PC-3 (cell line): Measurements from ENCODE around the gene PDE9A. TPM values are rescaled to one million over a fixed set of nuclear protein-coding genes. Genes with fewer than 3 reads are reported as not detected.

ENCODE experiments used
- ATAC-seq: fragments of 200-7000 bp; cut with Tn5 transposase; 2 replicates; pipeline ENCODE4 v1.9.1; 2020; ENCODE audit warnings: mild to moderate bottlenecking, moderate library complexity
- BruUV-seq: library from RNA; stranded (reverse); fragments of 400-500 nt; replicated peaks from 2 replicates; lab custom pipeline; 2021; lab: Mats Ljungman, UMichigan
- CTCF ChIA-PET: fragments of 300-600 bp; sonication (Branson Sonifier 250); formaldehyde crosslinking; loops from one replicate; lab custom pipeline; 2022; ENCODE audit warnings: antibody characterized with exemption; lab: Charles Lee
- POLR2A ChIA-PET: fragments of 300-600 bp; sonication (Branson Sonifier 250); formaldehyde crosslinking; loops from one replicate; lab custom pipeline; 2022; ENCODE audit warnings: antibody characterized with exemption; ENCODE audit not compliant: unreplicated experiment; lab: Charles Lee
- DNase-seq: peaks from one replicate; pipeline ENCODE4 v3.0.0-alpha.2; 2015
- H2AFZ ChIP-seq: fragments of 300-600 bp; sonication (generic); 2 replicates; pipeline ENCODE4 v1.6.0; 2016; ENCODE audit warnings: antibody characterized with exemption, low read length
- H3F3A ChIP-seq: fragments of 300-600 bp; sonication (generic); one replicate; pipeline ENCODE4 v1.6.0; 2017; ENCODE audit warnings: antibody characterized with exemption, low read length, control low read depth, mild to moderate bottlenecking; ENCODE audit not compliant: unreplicated experiment
- H3K27ac ChIP-seq: fragments of 300-600 bp; sonication (generic); 2 replicates; pipeline ENCODE4 v1.5.1; 2016; ENCODE audit warnings: mild to moderate bottlenecking, low read length
- H3K27me3 ChIP-seq: fragments of 300-600 bp; sonication (generic); 2 replicates; pipeline ENCODE4 v1.6.1; 2016; ENCODE audit warnings: low read length, mixed read lengths
- H3K36me3 ChIP-seq: fragments of 300-600 bp; sonication (generic); 2 replicates; pipeline ENCODE4 v1.6.1; 2016; ENCODE audit warnings: low read depth, mixed run types, low read length, mixed read lengths
- H3K4me1 ChIP-seq: fragments of 300-600 bp; sonication (generic); 2 replicates; pipeline ENCODE4 v1.5.1; 2016; ENCODE audit warnings: low read length; ENCODE audit not compliant: insufficient read depth
- H3K4me2 ChIP-seq: fragments of 300-600 bp; sonication (generic); 2 replicates; pipeline ENCODE4 v1.6.0; 2016; ENCODE audit warnings: low read length
- H3K4me3 ChIP-seq: fragments of 300-600 bp; sonication (generic); 2 replicates; pipeline ENCODE4 v1.5.1; 2016; ENCODE audit warnings: mild to moderate bottlenecking, low read length, mixed read lengths
- H3K79me2 ChIP-seq: fragments of 300-600 bp; sonication (generic); 2 replicates; pipeline ENCODE4 v1.6.1; 2017; ENCODE audit warnings: low read length, mixed read lengths
- H3K9ac ChIP-seq: fragments of 300-600 bp; sonication (generic); 2 replicates; pipeline ENCODE4 v1.6.0; 2016; ENCODE audit warnings: mild to moderate bottlenecking, low read length
- H3K9me2 ChIP-seq: fragments of 300-600 bp; sonication (generic); replicated peaks from 2 replicates; pipeline ENCODE4 v1.6.1; 2016; ENCODE audit warnings: mixed run types, low read length, mixed read lengths
- H3K9me3 ChIP-seq: fragments of 300-600 bp; sonication (generic); 2 replicates; pipeline ENCODE4 v1.6.1; 2016; ENCODE audit warnings: low read length, mixed read lengths
- H4K20me1 ChIP-seq: fragments of 300-600 bp; sonication (generic); 2 replicates; pipeline ENCODE4 v1.6.1; 2016; ENCODE audit warnings: low read length, mixed read lengths
- EZH2 ChIP-seq: fragments of 300-600 bp; sonication (generic); IDR thresholded peaks from one replicate; pipeline ENCODE4 v1.6.1; 2017; ENCODE audit warnings: antibody characterized with exemption, mild to moderate bottlenecking, low read length; ENCODE audit not compliant: unreplicated experiment
- EZH2phosphoT487 ChIP-seq: fragments of 300-600 bp; sonication (generic); IDR thresholded peaks from 2 replicates; pipeline ENCODE4 v1.6.1; 2018; ENCODE audit warnings: mild to moderate bottlenecking, antibody characterized with exemption, low read length, borderline replicate concordance
- intact Hi-C: fragments of 100-400 bp; cut with micrococcal nuclease; formaldehyde crosslinking; loops from 2 replicates; pipeline ENCODE4 v1.9.0; 2023
- total RNA-seq: library from RNA; depleted of rRNA; stranded (reverse); fragments of >200 nt; gene quantifications from 2 replicates; pipeline ENCODE4 v1.2.3, GENCODE V29; 2014
- TF ChIP-seq, protein P1 (sequence below): fragments of 300-600 bp; sonication (generic); conservative IDR thresholded peaks from 2 replicates; pipeline ENCODE4 v1.5.1; 2017; ENCODE audit warnings: antibody characterized with exemption, low read depth, mild to moderate bottlenecking, low read length

Gene PDE9A
- total RNA-seq, 1 experiment from 2014 or later: 0.33 TPM

DNA sequence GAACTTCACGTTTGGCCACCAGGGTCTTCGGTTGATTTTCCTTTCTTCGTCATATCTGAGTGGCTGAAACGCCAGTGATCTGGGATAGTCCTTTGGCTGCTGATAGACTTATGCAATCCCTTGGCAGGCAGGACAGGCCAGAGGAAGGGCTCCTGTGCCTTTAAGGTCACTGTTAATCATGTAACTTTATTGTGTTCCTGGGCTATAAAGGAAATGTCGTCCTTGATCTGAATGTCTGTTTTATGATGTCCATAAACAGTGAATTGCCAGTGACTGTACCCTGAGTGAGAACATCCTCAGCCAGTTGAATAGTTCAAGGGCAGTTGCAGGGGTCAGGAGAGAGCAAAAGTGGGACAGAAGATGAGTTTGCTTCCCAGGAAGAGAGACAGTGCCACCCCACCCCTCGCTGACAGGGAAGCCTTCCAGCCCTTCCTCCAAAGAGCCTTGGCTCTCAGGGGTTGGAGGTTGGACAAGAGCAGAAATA lies 68.0 kb downstream of the PDE9A start:
- Histone ChIP-seq H3K27me3 (no peaks in the 10 kb centered on the region), H3K9me3 (no peaks in the 10 kb centered on the region), H3K4me3 (no peak overlapping the region), H3K9ac (no peak overlapping the region), H2AFZ (no peak overlapping the region), H3K79me2 (no peaks in the 10 kb centered on the region), H3F3A (no peaks in the 10 kb centered on the region), H3K27ac (peak overlapping the region; percentile 25; the same call in 1 of the 2 replicates), H3K36me3 (no peaks in the 10 kb centered on the region), H4K20me1 (no peaks in the 10 kb centered on the region), H3K4me1 (peaks cover 37% of the 10 kb centered on the region), H3K9me2 (no peaks in the 10 kb centered on the region), H3K4me2 (0 out of 2 replicates have a peak overlapping the region, but pooled peaks have one; percentile 9)
- CTCF ChIA-PET: interaction anchor here (0.6 to 0.7 kb wide), 2 partner anchors 51 to 115 kb away, joined by 3 read pairs; no protein-coding TSS in a partner anchor
- TF ChIP-seq EZH2phosphoT487: no peak
- TF ChIP-seq EZH2: no peak
- TF ChIP-seq, protein P1, sequence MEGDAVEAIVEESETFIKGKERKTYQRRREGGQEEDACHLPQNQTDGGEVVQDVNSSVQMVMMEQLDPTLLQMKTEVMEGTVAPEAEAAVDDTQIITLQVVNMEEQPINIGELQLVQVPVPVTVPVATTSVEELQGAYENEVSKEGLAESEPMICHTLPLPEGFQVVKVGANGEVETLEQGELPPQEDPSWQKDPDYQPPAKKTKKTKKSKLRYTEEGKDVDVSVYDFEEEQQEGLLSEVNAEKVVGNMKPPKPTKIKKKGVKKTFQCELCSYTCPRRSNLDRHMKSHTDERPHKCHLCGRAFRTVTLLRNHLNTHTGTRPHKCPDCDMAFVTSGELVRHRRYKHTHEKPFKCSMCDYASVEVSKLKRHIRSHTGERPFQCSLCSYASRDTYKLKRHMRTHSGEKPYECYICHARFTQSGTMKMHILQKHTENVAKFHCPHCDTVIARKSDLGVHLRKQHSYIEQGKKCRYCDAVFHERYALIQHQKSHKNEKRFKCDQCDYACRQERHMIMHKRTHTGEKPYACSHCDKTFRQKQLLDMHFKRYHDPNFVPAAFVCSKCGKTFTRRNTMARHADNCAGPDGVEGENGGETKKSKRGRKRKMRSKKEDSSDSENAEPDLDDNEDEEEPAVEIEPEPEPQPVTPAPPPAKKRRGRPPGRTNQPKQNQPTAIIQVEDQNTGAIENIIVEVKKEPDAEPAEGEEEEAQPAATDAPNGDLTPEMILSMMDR: no peak
- no TSS peak for BruUV-seq
- intact Hi-C loops: loop anchor here (5.0 to 10.0 kb wide), 2 partner anchors 93 to 129 kb away; no protein-coding TSS in a partner anchor
- ATAC-seq (peak; percentile 7), DNase-seq (peak; percentile 50)
- POLR2A ChIA-PET: no interaction called here

DNA sequence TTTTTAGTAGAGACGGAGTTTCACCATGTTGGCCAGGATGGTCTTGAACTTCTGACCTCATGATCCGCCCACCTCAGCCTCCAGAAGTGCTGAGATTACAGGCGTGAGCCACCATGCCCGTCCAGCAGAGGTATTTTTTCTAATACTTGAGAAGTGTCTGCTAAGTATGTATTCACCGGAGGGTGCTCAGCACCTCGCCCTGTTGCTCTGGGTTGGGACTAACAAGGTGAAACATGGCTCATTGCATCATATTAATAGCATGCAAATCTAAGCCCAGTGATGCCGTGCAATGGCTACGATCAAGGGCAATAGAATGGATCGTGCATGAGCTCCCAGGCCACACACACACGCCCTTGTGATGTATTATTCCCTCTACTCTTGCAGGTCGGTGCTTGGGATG lies 68.7 kb downstream of the PDE9A start:
- intact Hi-C loops: loop anchor here (5.0 to 10.0 kb wide), 2 partner anchors 93 to 130 kb away; no protein-coding TSS in a partner anchor
- TF ChIP-seq EZH2 (no peak), EZH2phosphoT487 (no peak)
- TF ChIP-seq, protein P1: no peak
- no peak for ATAC-seq

More for the DNA sequence above, 68.7 kb downstream of the PDE9A start:
- Histone ChIP-seq H3K4me2 (no peak overlapping the region), H3F3A (no peaks in the 10 kb centered on the region), H3K36me3 (no peaks in the 10 kb centered on the region), H3K27me3 (no peaks in the 10 kb centered on the region), H2AFZ (no peak overlapping the region), H3K4me1 (peaks cover 37% of the 10 kb centered on the region), H3K9ac (no peak overlapping the region), H3K27ac (no peak overlapping the region), H3K4me3 (no peak overlapping the region), H3K9me2 (no peaks in the 10 kb centered on the region), H3K79me2 (no peaks in the 10 kb centered on the region), H3K9me3 (no peaks in the 10 kb centered on the region), H4K20me1 (no peaks in the 10 kb centered on the region)
- no peak for DNase-seq
- CTCF ChIA-PET: no interaction called here
- POLR2A ChIA-PET: no interaction called here
- BruUV-seq: no TSS peak
